Endothelial cell of umbilical vein (primary cell): Measurements from ENCODE around the gene DMD. TPM values are rescaled to one million over a fixed set of nuclear protein-coding genes. Genes with fewer than 3 reads are reported as not detected.

Source experiments
- BruUV-seq: library from RNA; stranded (reverse); fragments of 400-500 nt; replicated peaks from 2 replicates; lab custom pipeline; 2021; lab: Mats Ljungman, UMichigan
- CTCF ChIA-PET: fragments of 300-600, 350-600 bp; sonication (Branson Sonifier 250); formaldehyde crosslinking; loops from one replicate; lab custom pipeline; 2021; ENCODE audit warnings: antibody characterized with exemption, inconsistent platforms; lab: Charles Lee
- POLR2A ChIA-PET: fragments of 300-600, 350-600 bp; sonication (Branson Sonifier 250); formaldehyde crosslinking; loops from one replicate; lab custom pipeline; 2021; ENCODE audit warnings: antibody characterized with exemption, inconsistent platforms; lab: Charles Lee
- DNase-seq: peaks from one replicate; pipeline ENCODE4 v3.0.0-alpha.2; 2011; ENCODE audit warnings: low read depth, low spot score
- FAIRE-seq: peaks from 2 replicates; lab custom pipeline; 2011; peaks lifted over from hg19 to GRCh38; lab: Jason Lieb, UNC
- H2AFZ ChIP-seq: 2 replicates; pipeline ENCODE4 v1.6.0; 2012; ENCODE audit warnings: low read depth, low read length, control low read depth, inconsistent platforms
- H3K27ac ChIP-seq: 2 replicates; pipeline ENCODE4 v1.5.1; 2011; ENCODE audit warnings: low read depth, mild to moderate bottlenecking, control low read depth, low read length, moderate library complexity; ENCODE audit not compliant: insufficient read depth
- H3K27me3 ChIP-seq, 2 experiments: 2 replicates each; pipeline versions ENCODE4 v1.6.0 to v1.6.1; 2011; ENCODE audit warnings: low read length in 2 of 2, mixed read lengths in 1 of 2; ENCODE audit not compliant: control insufficient read depth in 2 of 2, insufficient read depth in 2 of 2
- H3K36me3 ChIP-seq, 2 experiments: 2 replicates in 1 of 2; 3 replicates in 1 of 2; pipeline ENCODE4 v1.5.1; 2011; ENCODE audit warnings: low read length in 2 of 2, mild to moderate bottlenecking in 1 of 2, moderate library complexity in 1 of 2; ENCODE audit not compliant: control insufficient read depth in 2 of 2, insufficient read depth in 2 of 2; ENCODE audit errors: extremely low read depth in 1 of 2
- H3K4me1 ChIP-seq: 3 replicates; pipeline ENCODE4 v1.5.1; 2011; ENCODE audit warnings: mild to moderate bottlenecking, low read length; ENCODE audit not compliant: control insufficient read depth, insufficient read depth; ENCODE audit errors: extremely low read depth
- H3K4me2 ChIP-seq: 2 replicates; pipeline ENCODE4 v1.6.1; 2011; ENCODE audit warnings: low read length, control low read depth, mixed read lengths; ENCODE audit not compliant: insufficient read depth
- H3K4me3 ChIP-seq, 3 experiments: fragments of 200-600 bp in 1 of 3; sonication (generic), shearing (Covaris generic) in 1 of 3; replicated peaks in 1 of 3; 2 replicates each; pipeline ENCODE4 v1.5.1; 2011 to 2016; ENCODE audit warnings: control low read depth in 3 of 3, low read length in 3 of 3, mild to moderate bottlenecking in 2 of 3, inconsistent platforms in 1 of 3, low read depth in 1 of 3, moderate library complexity in 1 of 3; ENCODE audit not compliant: insufficient read depth in 1 of 3
- H3K79me2 ChIP-seq: 2 replicates; pipeline ENCODE4 v1.6.0; 2012; ENCODE audit warnings: low read length, inconsistent platforms; ENCODE audit not compliant: control insufficient read depth, insufficient read depth
- H3K9ac ChIP-seq: replicated peaks from 2 replicates; pipeline ENCODE3; 2011; ENCODE audit warnings: low read length, control low read depth; ENCODE audit not compliant: insufficient read depth; ENCODE audit errors: extremely low read depth
- H3K9me1 ChIP-seq: replicated peaks from 3 replicates; pipeline ENCODE4 v1.6.0; 2011; ENCODE audit warnings: mild to moderate bottlenecking, low read length; ENCODE audit not compliant: control insufficient read depth, insufficient read depth; ENCODE audit errors: extremely low read depth
- H3K9me3 ChIP-seq: replicated peaks from 2 replicates; pipeline ENCODE4 v1.5.1; 2012; ENCODE audit warnings: low read length, inconsistent platforms; ENCODE audit not compliant: control insufficient read depth, insufficient read depth
- H4K20me1 ChIP-seq: replicated peaks from 2 replicates; pipeline ENCODE3; 2011; ENCODE audit warnings: mild to moderate bottlenecking, low read length; ENCODE audit not compliant: control insufficient read depth, insufficient read depth; ENCODE audit errors: extremely low read depth
- EZH2 ChIP-seq: IDR thresholded peaks from 2 replicates; pipeline ENCODE4 v1.6.1; 2012; ENCODE audit warnings: borderline replicate concordance, low read depth, mild to moderate bottlenecking, moderate library complexity, low read length, inconsistent platforms; ENCODE audit not compliant: severe bottlenecking
- FOS ChIP-seq: IDR thresholded peaks from 2 replicates; pipeline ENCODE4 v1.6.1; 2011; ENCODE audit warnings: mild to moderate bottlenecking, low read length, moderate library complexity, borderline replicate concordance; ENCODE audit not compliant: insufficient read depth
- GATA2 ChIP-seq: IDR thresholded peaks from 2 replicates; pipeline ENCODE4 v1.7.0; 2011; ENCODE audit warnings: low read depth, mild to moderate bottlenecking, moderate library complexity, mixed read lengths, low read length; ENCODE audit not compliant: insufficient read length, insufficient read depth
- JUN ChIP-seq: IDR thresholded peaks from 2 replicates; pipeline ENCODE4 v1.6.1; 2011; ENCODE audit warnings: borderline replicate concordance, low read depth; ENCODE audit not compliant: insufficient read length, insufficient read depth
- MYC ChIP-seq: IDR thresholded peaks from one replicate; pipeline ENCODE4 v1.6.1; 2011; ENCODE audit warnings: mild to moderate bottlenecking, low read depth, low read length
- POLR2A ChIP-seq: IDR thresholded peaks from 2 replicates; pipeline ENCODE4 v1.6.1; 2012; ENCODE audit warnings: low read depth, mild to moderate bottlenecking, control low read depth, low read length
- dilution Hi-C: fragments of 300-500 bp; cut with MboI; formaldehyde crosslinking; loops from one replicate; pipeline ENCODE4 v1.15.0; 2019; ENCODE audit warnings: low sequenced_read_pairs; ENCODE audit not compliant: extremely low pct_ligation_motif_present
- intact Hi-C: fragments of 100-400 bp; cut with micrococcal nuclease; formaldehyde crosslinking; loops from one replicate; pipeline ENCODE4 v1.10.0; 2022
- polyA plus RNA-seq, 4 experiments: library from polyadenylated mRNA; depleted of rRNA in 3 of 4; stranded (reverse) in 3 of 4; unstranded in 1 of 4; fragments of >200 nt; gene quantifications; 2 replicates each; pipeline versions ENCODE4 v1.2.1 to v1.2.3, GENCODE V29; 2011 to 2012; ENCODE audit warnings: missing spikeins in 1 of 4
- total RNA-seq: library from RNA; stranded (reverse); gene quantifications from 2 replicates; pipeline ENCODE4 v1.2.3, GENCODE V29; 2021
- TF ChIP-seq, protein P1 (sequence below): IDR thresholded peaks from 2 replicates; pipeline ENCODE4 v1.6.1; 2011; ENCODE audit not compliant: insufficient read depth, insufficient read length
- TF ChIP-seq, protein P2 (sequence below), 2 donors: IDR thresholded peaks; 1 replicate in 1 of 2; 2 replicates in 1 of 2; pipeline ENCODE4 v1.5.1; 2011; ENCODE audit warnings: low read length in 2 of 2, mild to moderate bottlenecking in 2 of 2, moderate library complexity in 2 of 2, control low read depth in 1 of 2, inconsistent platforms in 1 of 2, low read depth in 1 of 2; ENCODE audit not compliant: insufficient read depth in 1 of 2; ENCODE audit errors: extremely low read depth in 1 of 2

Gene DMD
- total and polyA plus RNA-seq, 2 donors (not counting 3 experiments of a cell fraction or from before 2014, with no cell fraction given), result 7.3 to 9.0 TPM

- no peaks in the 10 kb centered on the region for H3K79me2 ChIP-seq
- no peaks in the 10 kb centered on the region for H3K27me3 ChIP-seq
- FAIRE-seq (no peak), DNase-seq (no peak)
- no peaks in the 10 kb centered on the region for H3K9me3 ChIP-seq
- TF ChIP-seq POLR2A (no peak), GATA2 (no peak), FOS (no peak)
- CTCF ChIA-PET, result no interaction called here
- H3K27ac ChIP-seq, result no peak overlapping the region
- no peak overlapping the region for H3K4me2 ChIP-seq
- H3K36me3 ChIP-seq, result no peaks in the 10 kb centered on the region
- H3K9ac ChIP-seq, result no peak overlapping the region
- no peak overlapping the region for H3K4me3 ChIP-seq
- intact Hi-C loops (no loop called here), dilution Hi-C loops (no loop called here)
- no peaks in the 10 kb centered on the region for H3K4me1 ChIP-seq
- no peaks in the 10 kb centered on the region for H4K20me1 ChIP-seq
- no peak overlapping the region for H2AFZ ChIP-seq
- POLR2A ChIA-PET, result no interaction called here
- no peaks in the 10 kb centered on the region for H3K9me1 ChIP-seq
- BruUV-seq, result no TSS peak
Measured at GRCh38 chrX:33134164-33134563, 77.2 kb downstream of the DMD start.

DNA sequence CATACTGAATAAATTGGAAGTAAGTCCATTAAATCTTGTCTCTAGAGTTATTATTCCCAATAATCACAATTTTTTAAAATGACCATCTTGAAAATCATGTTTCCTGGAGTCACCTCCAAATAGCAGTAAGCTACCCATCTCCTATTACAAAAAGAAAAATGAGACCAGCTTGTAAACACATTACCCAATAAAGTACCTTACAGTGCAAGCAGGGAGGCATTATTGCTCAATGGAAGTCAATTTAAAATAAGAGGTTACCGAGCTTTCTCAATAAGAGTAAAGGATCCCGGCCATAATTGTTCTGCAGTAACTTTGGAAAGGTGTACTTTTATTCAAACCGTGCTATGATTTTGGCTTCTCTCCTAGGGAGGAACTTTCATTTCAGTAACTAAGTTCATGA lies 78.0 kb downstream of the DMD start:
- H3K4me2 ChIP-seq, result no peak overlapping the region
- CTCF ChIA-PET, result no interaction called here
- POLR2A ChIA-PET, result no interaction called here
- intact Hi-C loops, result no loop called here
- H3K4me3 ChIP-seq, result no peak overlapping the region
- no peak overlapping the region for H2AFZ ChIP-seq
- H3K4me1 ChIP-seq, result no peaks in the 10 kb centered on the region
- H3K27ac ChIP-seq, result no peak overlapping the region
- no TSS peak for BruUV-seq
- H3K27me3 ChIP-seq, result no peaks in the 10 kb centered on the region
- H3K79me2 ChIP-seq, result no peaks in the 10 kb centered on the region
- DNase-seq, result no peak
- dilution Hi-C loops, result no loop called here
- H3K9me1 ChIP-seq, result no peaks in the 10 kb centered on the region
- FAIRE-seq, result no peak
- H4K20me1 ChIP-seq, result no peaks in the 10 kb centered on the region
- no peaks in the 10 kb centered on the region for H3K36me3 ChIP-seq
- TF ChIP-seq, protein P1, sequence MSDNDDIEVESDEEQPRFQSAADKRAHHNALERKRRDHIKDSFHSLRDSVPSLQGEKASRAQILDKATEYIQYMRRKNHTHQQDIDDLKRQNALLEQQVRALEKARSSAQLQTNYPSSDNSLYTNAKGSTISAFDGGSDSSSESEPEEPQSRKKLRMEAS, result no peak
- TF ChIP-seq, protein P2, sequence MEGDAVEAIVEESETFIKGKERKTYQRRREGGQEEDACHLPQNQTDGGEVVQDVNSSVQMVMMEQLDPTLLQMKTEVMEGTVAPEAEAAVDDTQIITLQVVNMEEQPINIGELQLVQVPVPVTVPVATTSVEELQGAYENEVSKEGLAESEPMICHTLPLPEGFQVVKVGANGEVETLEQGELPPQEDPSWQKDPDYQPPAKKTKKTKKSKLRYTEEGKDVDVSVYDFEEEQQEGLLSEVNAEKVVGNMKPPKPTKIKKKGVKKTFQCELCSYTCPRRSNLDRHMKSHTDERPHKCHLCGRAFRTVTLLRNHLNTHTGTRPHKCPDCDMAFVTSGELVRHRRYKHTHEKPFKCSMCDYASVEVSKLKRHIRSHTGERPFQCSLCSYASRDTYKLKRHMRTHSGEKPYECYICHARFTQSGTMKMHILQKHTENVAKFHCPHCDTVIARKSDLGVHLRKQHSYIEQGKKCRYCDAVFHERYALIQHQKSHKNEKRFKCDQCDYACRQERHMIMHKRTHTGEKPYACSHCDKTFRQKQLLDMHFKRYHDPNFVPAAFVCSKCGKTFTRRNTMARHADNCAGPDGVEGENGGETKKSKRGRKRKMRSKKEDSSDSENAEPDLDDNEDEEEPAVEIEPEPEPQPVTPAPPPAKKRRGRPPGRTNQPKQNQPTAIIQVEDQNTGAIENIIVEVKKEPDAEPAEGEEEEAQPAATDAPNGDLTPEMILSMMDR (IDR thresholded peaks at IDR 0.05; ENCODE audit: extremely low read depth in 1 of 2, insufficient read depth in 1 of 2, low read depth in 1 of 2, low read length in 2 of 2), result no peak
- TF ChIP-seq JUN, result no peak
- no peak for TF ChIP-seq GATA2
- TF ChIP-seq EZH2, result no peak
- TF ChIP-seq MYC, result no peak
- H3K9ac ChIP-seq, result no peak overlapping the region
- no peaks in the 10 kb centered on the region for H3K9me3 ChIP-seq
